GM18909 (cell line): Measurements from ENCODE around the gene PDE2A.

Source experiments
- ATAC-seq: cut with Tn5 transposase; IDR thresholded peaks from one replicate; pipeline ENCODE4 v1.9.1; 2021; ENCODE audit warnings: mild to moderate bottlenecking; ENCODE audit not compliant: unreplicated experiment, poor library complexity

The PDE2A gene

GRCh38 chr11:72621008-72621610, 53.1 kb downstream of the PDE2A start:
- ATAC-seq = no peak

GRCh38 chr11:72618803-72619202, 55.4 kb downstream of the PDE2A start:
- no peak for ATAC-seq

GRCh38 chr11:72617080-72617762, 57.0 kb downstream of the PDE2A start:
- ATAC-seq = no peak

- no peak for ATAC-seq
These were observed 57.6 kb downstream of the PDE2A start for GRCh38 chr11:72616655-72617054.

GRCh38 chr11:72615329-72615728, 58.9 kb downstream of the PDE2A start:
- no peak for ATAC-seq

GRCh38 chr11:72614381-72614780, 59.8 kb downstream of the PDE2A start:
- no peak for ATAC-seq

GRCh38 chr11:72613977-72614376, 60.2 kb downstream of the PDE2A start:
- peak; percentile 70 for ATAC-seq

- no peak for ATAC-seq
These were observed 60.8 kb downstream of the PDE2A start for GRCh38 chr11:72613450-72613849.

- no peak for ATAC-seq
These were observed 64.7 kb downstream of the PDE2A start for GRCh38 chr11:72609476-72609875.

GRCh38 chr11:72609045-72609444, 65.2 kb downstream of the PDE2A start:
- no peak for ATAC-seq

- no peak for ATAC-seq
These were observed 66.7 kb downstream of the PDE2A start for GRCh38 chr11:72607496-72607895.

GRCh38 chr11:72606748-72607468, 67.3 kb downstream of the PDE2A start:
- ATAC-seq = no peak

GRCh38 chr11:72605973-72606747, 68.1 kb downstream of the PDE2A start:
- no peak for ATAC-seq

GRCh38 chr11:72604256-72604655, 70.0 kb downstream of the PDE2A start:
- no peak for ATAC-seq

GRCh38 chr11:72602250-72602904, 71.8 kb downstream of the PDE2A start:
- ATAC-seq = no peak

GRCh38 chr11:72600557-72600956, 73.7 kb downstream of the PDE2A start:
- no peak for ATAC-seq

- no peak for ATAC-seq
These were observed 74.7 kb downstream of the PDE2A start for GRCh38 chr11:72599325-72600117.

GRCh38 chr11:72598906-72599305, 75.3 kb downstream of the PDE2A start:
- no peak for ATAC-seq

- no peak for ATAC-seq
These were observed 75.8 kb downstream of the PDE2A start for GRCh38 chr11:72598466-72598865.

GRCh38 chr11:72597721-72598120, 76.5 kb downstream of the PDE2A start:
- ATAC-seq = no peak
